NOMO-1 (cell line): ENCODE measurements around the gene LAIR1.
A peak's percentile ranks its signal among the peaks of the same experiment; 100 is the strongest.

Experiments used
- DNase-seq, 2 experiments: peaks; one replicate each; lab custom pipeline; 2025; ENCODE audit not compliant: unreplicated experiment in 2 of 2; lab: John Stamatoyannopoulos, UW

Gene LAIR1

DNA sequence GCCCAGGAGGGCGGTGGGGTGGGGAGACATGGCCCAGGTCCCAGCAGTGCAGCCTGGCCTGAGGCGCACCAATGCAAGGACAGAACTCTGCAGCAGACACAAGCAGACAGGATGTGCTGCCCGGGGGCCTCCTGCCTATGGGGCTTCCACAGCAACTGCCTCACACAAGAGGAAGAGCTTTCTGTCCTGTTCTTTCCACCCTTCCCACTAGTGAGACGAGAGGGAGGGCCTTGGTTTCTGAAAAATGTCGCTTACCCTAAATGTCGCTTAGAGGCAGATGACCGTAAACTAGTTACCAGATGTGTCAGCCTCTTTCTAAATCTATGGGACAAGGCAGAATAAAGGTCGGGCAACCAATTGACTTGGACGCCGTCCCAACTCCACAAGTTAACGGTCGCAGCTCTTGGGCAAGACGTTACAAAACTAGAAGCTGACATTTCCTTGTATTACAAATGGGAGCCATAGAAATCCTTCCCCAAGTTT is at the start of gene LAIR1:
TSS of gene LAIR1 (minus strand) at position 157 of the 483 bp plus-strand sequence. CDS start at position 30, 127 bp downstream.
- DNase-seq, result peak; percentile 89 to 97

- DNase-seq, result no peak
Observed at GRCh38 chr19:54414156-54414555, 49.4 kb upstream of the LAIR1 start.

DNA sequence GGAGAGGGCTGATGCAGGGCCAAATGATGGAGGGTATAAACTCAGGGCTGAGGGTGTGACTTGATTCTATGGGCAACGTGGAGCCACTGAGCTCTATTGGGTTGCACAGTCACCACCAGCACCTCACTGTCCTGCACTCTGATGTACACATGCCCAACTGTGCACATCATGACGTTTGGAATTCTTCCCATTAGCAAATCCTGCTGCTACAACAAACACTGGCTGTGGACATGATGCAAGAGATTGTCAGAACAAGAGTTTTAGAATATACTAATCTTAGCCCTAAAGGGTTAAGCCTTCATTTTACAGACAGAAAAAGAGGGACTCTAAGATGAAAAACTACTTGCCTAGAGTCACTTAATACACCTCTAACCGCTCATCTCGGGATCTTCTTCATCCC is 48.1 kb upstream of the LAIR1 start:
- no peak for DNase-seq

DNA sequence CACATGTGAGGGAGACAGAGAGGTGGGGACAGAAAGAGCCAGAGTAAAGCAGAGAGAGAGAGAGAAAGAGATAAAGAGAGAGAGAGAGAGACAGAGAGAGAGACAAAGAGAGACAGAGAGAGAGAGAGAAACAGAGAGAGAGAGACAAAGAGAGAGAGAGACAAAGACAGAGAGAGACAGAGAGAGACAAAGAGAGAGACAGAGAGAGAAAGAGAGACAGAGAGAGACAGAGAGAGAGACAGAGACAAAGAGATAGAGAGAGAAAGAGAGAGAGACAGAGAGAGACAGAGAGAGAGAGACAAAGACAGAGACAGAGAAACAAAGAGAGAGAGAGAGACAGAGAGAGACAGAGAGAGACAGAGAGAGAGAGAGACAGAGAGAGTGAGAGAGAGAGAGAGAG is 46.3 kb upstream of the LAIR1 start:
- DNase-seq, result no peak

DNA sequence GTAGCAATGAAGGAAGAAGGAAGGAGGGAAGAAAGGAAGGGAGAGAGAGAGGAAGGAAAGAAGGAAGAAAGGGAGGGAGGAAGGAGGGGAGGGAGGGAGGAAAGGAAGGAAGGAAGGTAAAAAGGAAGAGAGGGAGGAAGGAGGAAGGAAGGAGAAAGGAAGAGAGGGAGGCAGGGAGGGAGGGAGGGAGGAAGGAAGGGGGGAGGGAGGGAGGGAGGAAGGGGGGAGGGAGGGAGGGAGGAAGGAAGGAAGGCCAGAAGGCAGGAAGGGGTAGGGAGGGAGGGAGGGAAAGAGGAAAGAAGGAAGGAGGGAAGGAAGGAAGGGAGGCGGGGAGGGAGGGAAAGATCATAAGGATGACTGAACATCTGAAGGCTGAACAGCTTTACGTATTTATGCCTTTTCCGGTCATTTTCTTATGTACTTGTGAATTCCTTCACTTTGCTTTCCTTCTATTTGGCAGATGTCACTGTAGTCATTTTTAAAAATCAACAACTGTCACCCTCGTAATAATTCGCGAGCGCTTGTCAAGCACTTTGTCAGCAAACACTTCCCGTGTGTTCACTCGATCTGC is 43.8 kb upstream of the LAIR1 start:
- no peak for DNase-seq

GRCh38 chr19:54407780-54408179 is 43.0 kb upstream of the LAIR1 start:
- DNase-seq, result no peak

DNA sequence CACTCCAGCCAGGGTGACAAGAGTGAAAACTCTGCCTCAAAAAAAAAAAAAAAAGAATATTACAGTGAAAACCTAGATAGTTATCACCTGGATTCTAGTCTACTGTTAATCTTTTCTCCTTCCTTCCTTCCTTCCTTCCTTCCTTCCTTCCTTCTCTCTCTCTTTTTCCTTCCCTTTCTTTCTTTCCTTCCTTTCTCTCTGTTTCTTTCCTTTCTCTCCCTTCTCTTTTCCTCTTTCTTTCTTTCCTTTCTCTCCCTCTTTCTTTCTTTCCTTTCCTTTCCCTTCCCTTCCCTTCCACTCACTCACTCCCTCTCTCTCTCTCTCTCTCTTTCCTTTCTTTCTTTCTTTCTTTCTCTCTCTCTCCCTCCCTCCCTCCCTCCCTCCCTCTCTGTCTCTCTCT is 40.9 kb upstream of the LAIR1 start:
- no peak for DNase-seq

DNA sequence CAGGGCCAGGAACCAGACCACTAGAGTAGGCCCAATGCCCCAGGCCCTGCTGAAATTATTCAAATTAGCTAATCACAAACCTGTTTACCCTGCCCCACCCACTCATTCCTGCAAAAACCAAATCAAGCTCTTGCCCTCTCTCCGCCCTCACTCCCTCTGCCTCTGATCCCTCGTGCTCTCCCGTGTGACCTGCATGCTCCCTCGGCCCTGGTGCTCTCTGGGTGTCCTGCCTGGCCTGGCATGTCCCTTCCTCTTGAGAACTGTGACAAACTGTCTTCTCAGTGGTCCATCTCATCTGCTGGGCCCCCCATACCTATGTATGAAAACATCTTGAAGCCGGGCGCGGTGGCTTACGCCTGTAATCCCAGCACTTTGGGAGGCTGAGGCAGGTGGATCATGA is 38.3 kb upstream of the LAIR1 start:
- DNase-seq, result no peak

DNA sequence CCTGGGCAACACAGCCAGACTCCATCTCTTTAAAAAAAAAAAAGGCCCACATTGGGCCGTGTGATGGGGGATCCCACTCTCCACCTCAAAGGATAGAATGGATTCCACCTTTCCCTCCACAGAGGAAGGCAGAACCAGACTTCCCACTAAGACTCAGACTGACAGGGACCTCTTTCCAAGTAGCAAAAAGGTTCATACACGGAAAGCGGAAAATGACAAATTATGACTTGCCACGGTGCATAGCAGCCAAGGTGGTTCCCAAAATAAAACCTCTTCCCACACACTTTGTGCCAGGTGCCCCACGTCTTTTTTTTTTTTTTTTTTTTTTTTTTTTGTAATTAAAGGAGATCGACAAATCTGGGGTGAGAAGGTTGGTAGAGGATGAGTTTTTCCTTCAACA is 36.2 kb upstream of the LAIR1 start:
- DNase-seq, result no peak

- DNase-seq, result no peak
Observed at GRCh38 chr19:54399189-54399588, 34.5 kb upstream of the LAIR1 start.

- DNase-seq, result no peak
Observed at GRCh38 chr19:54395685-54396084, 31.0 kb upstream of the LAIR1 start.

DNA sequence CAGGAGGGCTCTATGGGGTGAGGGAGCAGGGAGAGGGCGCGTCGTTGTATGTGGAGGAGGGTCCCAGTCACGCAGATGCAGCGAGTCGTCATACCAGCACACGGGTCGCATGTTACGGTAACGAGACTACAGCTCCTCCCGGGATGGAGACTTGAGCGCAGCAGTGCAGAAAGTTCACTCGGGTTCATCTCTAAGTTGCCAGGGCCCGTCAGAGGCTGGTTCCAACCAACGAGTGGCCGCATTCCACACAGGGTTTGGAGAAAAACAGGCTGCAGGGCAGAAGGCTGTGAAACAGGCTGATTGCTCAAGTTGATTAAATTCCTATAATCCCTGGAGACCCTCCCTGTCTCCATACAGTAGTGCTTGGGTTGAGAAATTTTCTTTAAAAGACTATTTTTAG is 28.6 kb upstream of the LAIR1 start:
- no peak for DNase-seq

DNA sequence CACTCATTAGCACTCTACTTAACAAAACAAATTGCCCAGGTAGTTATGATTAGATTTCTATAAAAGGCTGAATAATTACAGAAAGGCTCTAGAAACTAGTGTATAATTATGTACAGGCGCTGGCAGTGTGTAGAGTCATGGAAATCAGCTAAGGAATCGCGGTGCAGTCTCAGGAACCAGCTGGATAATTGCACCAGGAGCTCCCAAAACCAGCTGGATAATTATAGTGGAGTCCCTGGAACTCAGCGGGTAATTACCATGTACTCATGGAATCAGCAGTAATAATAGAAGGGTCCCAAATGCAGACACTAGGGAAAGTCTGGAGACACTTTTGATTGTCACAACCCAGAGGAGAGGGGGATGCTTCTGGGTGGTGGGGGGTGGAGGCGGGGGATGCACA is 27.4 kb upstream of the LAIR1 start:
- DNase-seq, result no peak

DNA sequence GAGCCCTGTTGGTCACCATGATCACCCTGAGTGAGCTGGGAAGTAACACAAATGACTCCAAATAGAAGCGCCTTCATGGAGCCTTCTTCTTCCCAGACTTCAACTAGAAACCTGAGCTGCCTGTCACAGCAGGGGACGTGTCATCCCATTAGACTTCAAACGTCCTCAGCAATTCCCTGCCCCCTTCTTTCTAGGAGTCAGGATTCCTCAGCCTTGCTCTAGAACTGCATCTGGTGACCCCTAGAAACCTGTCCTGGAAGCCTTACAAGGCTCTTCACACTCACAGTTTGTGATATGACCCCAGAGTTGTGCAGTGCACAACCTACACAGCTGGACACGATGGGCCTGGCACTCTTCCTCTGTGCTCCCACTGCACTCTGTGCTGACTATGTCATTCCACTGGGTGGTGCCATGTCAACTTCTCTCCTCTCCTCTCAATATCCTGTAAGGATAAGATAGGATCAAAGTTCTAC is 26.9 kb upstream of the LAIR1 start:
- DNase-seq, result no peak

GRCh38 chr19:54390942-54391577 is 26.3 kb upstream of the LAIR1 start:
- DNase-seq, result peak in 1 of 2 experiments; percentile 55

- DNase-seq, result peak; percentile 66 to 79
Observed at GRCh38 chr19:54389553-54389952, 24.8 kb upstream of the LAIR1 start.

- DNase-seq, result no peak
Observed at GRCh38 chr19:54388802-54389139, 24.0 kb upstream of the LAIR1 start.

DNA sequence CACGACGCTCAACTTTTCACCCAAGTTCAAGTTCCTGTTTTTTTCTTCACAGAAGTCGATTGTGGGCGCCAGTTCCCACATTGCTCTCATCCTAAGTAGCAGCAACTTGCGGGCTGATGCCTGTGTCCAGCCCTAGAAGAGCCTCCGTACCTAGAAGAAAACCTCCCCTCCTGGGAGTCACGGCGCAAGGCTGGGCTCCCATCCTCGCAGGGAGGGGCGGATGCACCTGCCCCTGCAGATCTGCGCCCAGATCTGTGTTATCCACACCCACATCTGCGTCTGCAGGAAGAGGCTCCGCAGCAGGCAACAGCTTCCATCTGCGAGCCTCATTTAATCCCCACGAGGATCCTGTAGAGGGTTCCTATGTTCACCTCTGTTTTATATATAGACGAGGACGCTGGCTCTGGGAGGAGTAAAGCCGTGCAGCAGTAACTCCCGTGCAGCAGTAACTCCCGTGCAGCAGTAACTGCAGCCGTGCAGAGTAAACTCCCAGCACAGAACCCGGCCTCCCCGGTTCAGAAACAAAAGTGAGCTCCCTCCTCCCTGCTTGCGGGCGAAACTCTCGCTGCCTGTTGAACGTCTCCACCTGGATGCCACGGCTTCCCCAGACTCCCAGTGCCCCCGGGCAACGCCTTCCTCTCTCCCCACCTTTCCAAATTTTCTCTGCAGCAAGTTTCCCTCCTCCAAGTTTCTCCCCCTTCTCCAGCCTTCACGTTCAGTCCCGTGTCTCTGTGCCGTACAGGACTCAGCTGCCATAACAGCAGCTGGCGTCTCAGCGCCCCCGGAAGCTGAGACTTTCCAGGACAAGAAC is 23.5 kb upstream of the LAIR1 start:
- DNase-seq, result peak in 1 of 2 experiments; percentile 67

- DNase-seq, result peak in 1 of 2 experiments; percentile 74
Observed at GRCh38 chr19:54383330-54383729, 18.6 kb upstream of the LAIR1 start.

DNA sequence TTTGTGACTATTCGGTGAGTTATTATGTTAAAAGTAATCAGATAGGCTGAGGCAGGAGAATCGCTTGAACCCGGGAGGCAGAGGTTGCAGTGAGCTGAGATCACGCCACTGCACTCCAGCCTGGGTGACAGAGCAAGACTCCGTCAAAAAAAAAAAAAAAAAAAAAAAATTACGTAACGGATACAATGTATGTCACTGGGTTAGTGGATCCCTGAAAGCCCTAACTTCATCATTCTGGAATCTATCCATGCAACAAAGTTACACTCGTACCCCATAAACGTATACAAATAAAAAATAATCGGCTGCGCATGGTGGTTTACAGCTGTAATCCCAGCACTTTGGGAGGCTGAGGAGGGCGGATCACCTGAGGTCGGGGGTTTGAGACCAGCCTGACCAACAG is 17.3 kb upstream of the LAIR1 start:
- DNase-seq, result peak in 1 of 2 experiments; percentile 8

DNA sequence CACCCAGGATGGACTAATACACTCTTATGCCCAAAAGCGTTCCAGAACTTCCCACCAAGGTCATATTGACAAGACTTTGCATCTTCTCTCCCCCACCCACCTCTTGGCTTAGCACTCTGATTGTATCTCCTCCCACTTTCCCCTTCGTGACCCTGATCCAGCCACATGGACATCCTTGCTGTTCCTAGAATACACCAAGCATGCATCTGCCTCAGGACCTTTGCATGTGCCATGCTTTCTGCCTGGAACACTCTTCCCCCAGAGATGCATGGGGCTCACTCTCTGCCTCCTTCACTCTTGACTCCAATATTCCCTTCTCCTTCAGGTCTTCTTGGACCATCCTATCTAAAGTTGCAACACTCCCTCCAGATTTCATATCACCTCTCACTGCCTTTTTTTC is 16.2 kb upstream of the LAIR1 start:
- no peak for DNase-seq

DNA sequence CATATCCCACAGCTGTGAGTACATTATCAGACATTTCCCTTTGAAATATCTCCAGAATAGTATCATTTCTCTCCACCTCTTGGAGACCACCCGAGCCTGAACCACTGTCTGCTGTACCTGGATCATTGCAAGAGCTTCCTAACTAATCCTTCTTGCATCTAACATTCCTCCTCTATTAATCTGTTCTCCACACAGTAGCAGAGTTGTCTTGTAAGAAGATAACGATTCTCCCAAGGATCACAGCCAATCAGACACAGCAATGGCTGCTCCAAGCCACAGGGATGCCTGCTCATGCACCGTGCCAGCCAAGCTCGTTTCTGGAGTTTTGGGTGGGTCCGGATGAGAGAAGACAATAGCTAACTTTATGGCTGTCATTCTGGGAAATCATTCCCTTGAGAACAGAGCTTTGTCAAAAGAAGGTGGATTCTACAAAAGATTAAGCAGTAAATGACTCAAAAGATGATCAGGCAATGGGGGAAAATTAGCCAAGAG is 14.5 kb upstream of the LAIR1 start:
- DNase-seq, result no peak
